GM12874 (cell line): ENCODE data around the gene VTI1B.

Source experiments
- CTCF ChIP-seq: IDR thresholded peaks from 2 replicates; pipeline ENCODE4 v1.5.1; 2011; ENCODE audit warnings: low read depth, mild to moderate bottlenecking, control low read depth, low read length, moderate library complexity; ENCODE audit not compliant: insufficient read depth

VTI1B gene

GRCh38 chr14:67650694-67651093, 23.7 kb downstream of the VTI1B start:
- no peak for TF ChIP-seq CTCF

- TF ChIP-seq CTCF = no peak
These were observed 24.3 kb downstream of the VTI1B start for GRCh38 chr14:67650151-67650550.

GRCh38 chr14:67646131-67646530, 28.3 kb downstream of the VTI1B start:
- TF ChIP-seq CTCF = no peak

GRCh38 chr14:67645414-67645813, 29.0 kb downstream of the VTI1B start:
- no peak for TF ChIP-seq CTCF

GRCh38 chr14:67644428-67644827, 30.0 kb downstream of the VTI1B start:
- no peak for TF ChIP-seq CTCF

- no peak for TF ChIP-seq CTCF
These were observed 30.7 kb downstream of the VTI1B start for GRCh38 chr14:67643713-67644112.

- no peak for TF ChIP-seq CTCF
These were observed 32.3 kb downstream of the VTI1B start for GRCh38 chr14:67641902-67642749.
